ENCODE measurements around the gene ZNF530. TPM values are rescaled to one million over a fixed set of nuclear protein-coding genes. Genes with fewer than 3 reads are reported as not detected.

ZNF530 gene
- total RNA-seq, 1 experiment from 2014 or later: 8.9 TPM

DNA sequence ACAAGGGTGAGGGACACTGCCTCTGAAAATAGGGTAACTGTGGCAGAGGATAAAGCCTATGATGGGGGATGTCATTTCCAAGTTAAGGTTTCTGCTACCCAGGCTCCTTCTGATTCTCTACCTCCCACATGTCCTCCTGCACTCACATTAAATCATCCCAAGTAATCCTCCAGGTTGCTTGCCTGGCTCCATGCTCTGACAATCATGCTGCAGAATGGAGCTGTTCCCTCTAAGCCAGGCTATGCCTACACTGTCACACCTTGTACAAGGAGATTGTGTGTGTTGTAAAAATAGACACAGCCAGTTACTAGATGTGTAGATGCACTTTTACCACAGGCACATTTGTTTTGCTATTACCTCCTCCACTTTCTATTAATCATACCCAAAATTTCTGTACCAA is 29.0 kb upstream of the ZNF530 start:
- ATAC-seq: no peak
- peaks cover 85% of the 10 kb centered on the region for H3K9me3 ChIP-seq (ENCODE audit: control insufficient read depth, insufficient read depth, low read depth, low read length)
- in situ Hi-C loops (cut with HindIII; ENCODE audit: low pct_unique_long_range_greater_than_20kb, low sequenced_read_pairs): no loop called here

DNA sequence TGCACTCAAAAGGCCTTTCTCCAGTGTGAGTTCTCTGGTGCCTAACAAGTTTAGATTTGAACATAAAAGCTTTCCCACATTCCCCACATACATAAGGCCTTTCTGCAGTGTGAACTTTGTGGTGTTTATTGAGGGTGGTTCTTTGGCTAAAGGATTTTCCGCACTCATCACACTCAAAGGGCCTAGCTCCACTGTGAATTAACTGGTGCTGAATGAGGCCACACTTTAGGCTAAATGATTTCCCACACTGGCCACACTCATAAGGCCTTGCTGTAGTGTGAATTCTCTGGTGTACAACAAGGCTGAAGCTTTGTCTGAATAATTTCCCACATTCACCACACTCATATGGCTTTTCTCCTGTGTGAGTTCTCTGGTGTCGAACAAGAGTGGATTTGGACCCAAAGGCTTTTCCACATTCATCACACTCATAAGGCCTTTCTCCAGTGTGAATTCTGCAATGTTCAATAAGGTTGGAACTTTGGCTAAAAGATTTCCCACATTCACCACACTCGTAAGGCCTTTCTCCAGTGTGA is 27.2 kb upstream of the ZNF530 start:
- ATAC-seq (no peak), DNase-seq (ENCODE audit: low read depth, low spot score) (no peak)
- no peak overlapping the region for H3K27ac ChIP-seq (ENCODE audit: low read length)
- H3K36me3 ChIP-seq (ENCODE audit: control insufficient read depth, insufficient read depth, low read length): peaks cover 5% of the 10 kb centered on the region
- H3K4me3 ChIP-seq (ENCODE audit: low read depth in 2 of 2, low read length in 2 of 2): no peak overlapping the region
- in situ Hi-C loops (cut with HindIII; ENCODE audit: low pct_unique_long_range_greater_than_20kb, low sequenced_read_pairs): no loop called here
- TSS peak; percentile 11 for BruUV-seq (replicated peaks)
- ChIA-PET POLR2A (no interaction called here), CTCF (no interaction called here)
- H3K9me3 ChIP-seq (ENCODE audit: control insufficient read depth, insufficient read depth, low read depth, low read length): peaks cover 85% of the 10 kb centered on the region
- TF ChIP-seq SIN3A (IDR thresholded peaks at IDR 0.05; ENCODE audit: borderline replicate concordance, insufficient read depth, low read depth, low read length) (no peak), REST (IDR thresholded peaks at IDR 0.05; ENCODE audit: insufficient read depth in 1 of 2, low read depth in 2 of 2, low read length in 1 of 2) (no peak)
- TF ChIP-seq, protein P1, sequence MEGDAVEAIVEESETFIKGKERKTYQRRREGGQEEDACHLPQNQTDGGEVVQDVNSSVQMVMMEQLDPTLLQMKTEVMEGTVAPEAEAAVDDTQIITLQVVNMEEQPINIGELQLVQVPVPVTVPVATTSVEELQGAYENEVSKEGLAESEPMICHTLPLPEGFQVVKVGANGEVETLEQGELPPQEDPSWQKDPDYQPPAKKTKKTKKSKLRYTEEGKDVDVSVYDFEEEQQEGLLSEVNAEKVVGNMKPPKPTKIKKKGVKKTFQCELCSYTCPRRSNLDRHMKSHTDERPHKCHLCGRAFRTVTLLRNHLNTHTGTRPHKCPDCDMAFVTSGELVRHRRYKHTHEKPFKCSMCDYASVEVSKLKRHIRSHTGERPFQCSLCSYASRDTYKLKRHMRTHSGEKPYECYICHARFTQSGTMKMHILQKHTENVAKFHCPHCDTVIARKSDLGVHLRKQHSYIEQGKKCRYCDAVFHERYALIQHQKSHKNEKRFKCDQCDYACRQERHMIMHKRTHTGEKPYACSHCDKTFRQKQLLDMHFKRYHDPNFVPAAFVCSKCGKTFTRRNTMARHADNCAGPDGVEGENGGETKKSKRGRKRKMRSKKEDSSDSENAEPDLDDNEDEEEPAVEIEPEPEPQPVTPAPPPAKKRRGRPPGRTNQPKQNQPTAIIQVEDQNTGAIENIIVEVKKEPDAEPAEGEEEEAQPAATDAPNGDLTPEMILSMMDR (IDR thresholded peaks at IDR 0.05): no peak
- intact Hi-C loops (cut with micrococcal nuclease; ENCODE audit: unreplicated experiment): no loop called here
- no peaks in the 10 kb centered on the region for H3K4me1 ChIP-seq (ENCODE audit: control insufficient read depth, insufficient read depth, low read length)
- H3K27me3 ChIP-seq (ENCODE audit: control insufficient read depth, insufficient read depth, low read length): no peaks in the 10 kb centered on the region

More for the DNA sequence above, 29.0 kb upstream of the ZNF530 start:
- BruUV-seq (replicated peaks): no TSS peak
- no peak for TF ChIP-seq POLR2AphosphoS5 (IDR thresholded peaks at IDR 0.05; ENCODE audit: low read depth, low read length)
- TF ChIP-seq SIN3A (IDR thresholded peaks at IDR 0.05; ENCODE audit: borderline replicate concordance, insufficient read depth, low read depth, low read length): no peak
- no peak for TF ChIP-seq REST (IDR thresholded peaks at IDR 0.05; ENCODE audit: insufficient read depth in 1 of 2, low read depth in 2 of 2, low read length in 1 of 2)
- TF ChIP-seq TCF7L2 (IDR thresholded peaks at IDR 0.05; ENCODE audit: low read depth, low read length): no peak
- TF ChIP-seq, protein P1 (IDR thresholded peaks at IDR 0.05): no peak
- no peak overlapping the region for H3K4me3 ChIP-seq (ENCODE audit: low read depth in 2 of 2, low read length in 2 of 2)
- ChIA-PET POLR2A (interaction anchor here (0.6 kb wide), 1 partner anchor 1057 kb away, joined by 3 read pairs; no protein-coding TSS in a partner anchor), CTCF (no interaction called here)
- intact Hi-C loops (cut with micrococcal nuclease; ENCODE audit: unreplicated experiment): no loop called here
- DNase-seq (ENCODE audit: low read depth, low spot score): no peak
- no peak overlapping the region for H3K27ac ChIP-seq (ENCODE audit: low read length)
- no peaks in the 10 kb centered on the region for H3K27me3 ChIP-seq (ENCODE audit: control insufficient read depth, insufficient read depth, low read length)
- H3K36me3 ChIP-seq (ENCODE audit: control insufficient read depth, insufficient read depth, low read length): peaks cover 5% of the 10 kb centered on the region
- H3K4me1 ChIP-seq (ENCODE audit: control insufficient read depth, insufficient read depth, low read length): no peaks in the 10 kb centered on the region

Data from Panc1 (cell line).